Measurements from ENCODE around the gene TMEM62.
"Not testable (repeated sequence)": the region's sequence is repeated elsewhere in the genome, so short reads cannot be mapped to it uniquely, and the experiment has no call there.

TMEM62 gene

DNA sequence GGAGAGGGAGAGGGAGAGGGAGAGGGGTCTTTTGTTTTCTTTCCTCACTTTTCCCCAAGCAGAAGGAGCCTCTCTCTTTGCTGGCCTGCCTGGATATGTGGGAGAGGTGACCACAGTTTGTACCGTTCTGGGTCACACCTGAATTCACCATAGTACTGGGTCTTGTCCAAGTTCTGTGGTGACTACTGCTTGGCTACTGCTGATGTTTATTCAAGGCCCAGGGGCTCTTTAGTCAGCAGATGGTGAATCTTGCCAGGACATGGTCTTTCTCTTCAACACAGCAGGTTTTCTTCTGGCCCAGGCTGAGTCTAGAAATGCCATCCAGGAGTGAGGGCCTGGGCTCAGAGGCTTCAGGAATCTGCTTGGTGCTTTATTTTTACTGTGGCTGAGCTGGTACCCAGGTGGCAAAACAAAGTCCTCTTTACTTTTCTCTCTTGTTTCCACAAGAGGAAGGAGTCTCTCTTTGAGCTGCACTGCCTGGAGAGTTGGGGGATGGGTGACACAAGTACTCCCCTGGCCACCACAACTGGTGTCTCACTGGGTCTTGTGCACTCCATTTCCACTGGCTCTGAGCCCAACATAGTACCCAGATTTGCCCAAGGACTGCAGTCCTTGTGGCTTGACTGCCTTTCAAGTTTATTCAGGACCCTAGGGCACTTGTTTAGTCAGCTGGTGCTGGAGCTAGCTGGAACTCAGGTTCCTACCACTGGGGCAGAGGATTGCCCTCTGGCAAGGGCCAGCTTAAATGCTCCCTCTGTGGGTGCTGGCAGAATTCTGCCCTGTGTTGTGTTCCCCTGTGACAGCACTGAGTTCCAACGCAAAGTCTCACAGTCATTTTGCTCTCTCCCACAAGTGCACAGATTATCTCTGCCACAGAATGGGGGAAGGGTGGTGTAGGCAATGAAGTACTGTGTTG is 35.1 kb downstream of the TMEM62 start:
- DNase-seq (ENCODE audit: low read depth in 1 of 2, low spot score in 1 of 2), result peak in 1 of 2 experiments; percentile 93
- in situ Hi-C loops (cut with HindIII; ENCODE audit: low pct_unique_long_range_greater_than_20kb, low sequenced_read_pairs), result no loop called here
- no peak for TF ChIP-seq JUND (IDR thresholded peaks at IDR 0.05; ENCODE audit: low read depth)

DNA sequence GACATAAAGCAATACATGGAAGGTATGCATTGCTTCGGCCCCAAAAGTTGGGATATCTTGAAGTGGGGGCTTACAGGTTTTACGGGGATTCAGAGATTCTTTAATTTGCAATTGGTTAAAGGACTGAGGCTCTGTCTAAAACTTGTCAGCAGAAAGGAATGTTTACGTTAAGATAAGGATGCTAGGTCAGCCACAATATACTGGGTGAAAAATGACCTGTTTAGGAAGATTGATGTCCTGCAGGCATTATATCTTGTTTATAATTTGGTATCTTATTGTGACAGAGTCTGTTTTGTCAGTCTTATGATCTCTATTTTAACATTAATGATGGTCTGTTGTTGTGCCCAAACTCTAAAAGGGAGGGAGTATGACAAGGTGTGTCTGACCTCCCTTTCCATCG is 36.5 kb downstream of the TMEM62 start:
- DNase-seq (ENCODE audit: low read depth in 1 of 2, low spot score in 1 of 2), result peak in 1 of 2 experiments; percentile 44
- TF ChIP-seq JUND (IDR thresholded peaks at IDR 0.05; ENCODE audit: low read depth), result no peak
- in situ Hi-C loops (cut with HindIII; ENCODE audit: low pct_unique_long_range_greater_than_20kb, low sequenced_read_pairs), result no loop called here

DNA sequence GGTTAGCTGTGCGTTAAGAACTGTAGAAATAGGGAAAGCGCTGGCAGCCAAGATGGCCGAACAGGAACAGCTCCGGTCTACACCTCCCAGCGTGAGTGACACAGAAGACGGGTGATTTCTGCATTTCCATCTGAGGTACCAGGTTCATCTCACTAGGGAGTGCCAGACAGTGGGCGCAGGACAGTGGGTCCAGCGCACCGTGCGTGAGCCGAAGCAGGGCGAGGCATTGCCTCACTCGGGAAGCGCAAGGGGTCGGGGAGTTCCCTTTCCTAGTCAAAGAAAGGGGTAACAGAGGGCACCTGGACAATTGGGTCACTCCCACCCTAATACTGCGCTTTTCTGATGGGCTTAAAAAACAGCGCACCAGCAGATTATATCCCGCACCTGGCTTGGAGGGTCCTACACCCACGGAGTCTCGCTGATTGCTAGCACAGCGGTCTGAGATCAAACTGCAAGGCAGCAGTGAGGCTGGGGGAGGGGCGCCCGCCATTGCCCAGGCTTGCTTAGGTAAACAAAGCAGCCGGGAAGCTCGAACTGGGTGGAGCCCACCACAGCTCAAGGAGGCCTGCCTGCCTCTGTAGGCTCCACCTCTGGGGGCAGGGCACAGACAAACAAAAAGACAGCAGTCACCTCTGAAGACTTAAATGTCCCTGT is 42.4 kb downstream of the TMEM62 start:
- DNase-seq (ENCODE audit: low read depth in 1 of 2, low spot score in 1 of 2); in situ Hi-C loops (cut with HindIII; ENCODE audit: low pct_unique_long_range_greater_than_20kb, low sequenced_read_pairs): not testable (repeated sequence)

DNA sequence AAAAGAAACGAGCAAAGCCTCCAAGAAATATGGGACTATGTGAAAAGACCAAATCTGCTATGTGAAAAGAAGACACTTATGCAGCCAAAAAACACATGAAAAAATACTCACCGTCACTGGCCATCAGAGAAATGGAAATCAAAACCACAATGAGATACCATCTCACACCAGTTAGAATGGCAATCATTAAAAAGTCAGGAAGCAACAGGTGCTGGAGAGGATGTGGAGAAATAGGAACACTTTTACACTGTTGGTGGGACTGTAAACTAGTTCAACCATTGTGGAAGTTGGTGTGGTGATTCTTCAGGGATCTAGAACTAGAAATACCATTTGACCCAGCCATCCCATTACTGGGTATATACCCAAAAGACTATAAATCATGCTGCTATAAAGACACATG is 43.8 kb downstream of the TMEM62 start:
- DNase-seq (ENCODE audit: low read depth in 1 of 2, low spot score in 1 of 2); in situ Hi-C loops (cut with HindIII; ENCODE audit: low pct_unique_long_range_greater_than_20kb, low sequenced_read_pairs): not testable (repeated sequence)

DNA sequence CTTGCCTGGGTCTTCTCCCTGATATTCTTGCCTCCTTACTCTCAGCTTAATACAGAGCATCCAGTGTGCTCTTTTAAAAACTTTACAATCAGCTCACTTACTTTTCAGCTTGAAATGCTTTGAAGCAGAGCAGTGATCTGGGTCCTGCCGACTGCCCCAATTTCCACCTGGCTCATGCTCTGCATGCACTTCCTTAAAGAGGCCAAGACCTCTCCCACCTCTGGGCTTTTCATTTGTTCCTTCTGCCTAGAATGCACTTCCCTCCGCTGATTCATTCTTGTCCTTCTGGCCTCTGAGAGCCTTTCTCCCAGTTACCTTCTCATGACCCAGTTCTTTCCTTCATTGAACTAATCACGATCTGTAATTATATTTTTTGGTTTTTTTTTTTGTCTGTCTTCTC is 49.9 kb downstream of the TMEM62 start:
- TF ChIP-seq JUND (IDR thresholded peaks at IDR 0.05; ENCODE audit: low read depth), result no peak
- in situ Hi-C loops (cut with HindIII; ENCODE audit: low pct_unique_long_range_greater_than_20kb, low sequenced_read_pairs), result no loop called here
- no peak for DNase-seq (ENCODE audit: low read depth in 1 of 2, low spot score in 1 of 2)

DNA sequence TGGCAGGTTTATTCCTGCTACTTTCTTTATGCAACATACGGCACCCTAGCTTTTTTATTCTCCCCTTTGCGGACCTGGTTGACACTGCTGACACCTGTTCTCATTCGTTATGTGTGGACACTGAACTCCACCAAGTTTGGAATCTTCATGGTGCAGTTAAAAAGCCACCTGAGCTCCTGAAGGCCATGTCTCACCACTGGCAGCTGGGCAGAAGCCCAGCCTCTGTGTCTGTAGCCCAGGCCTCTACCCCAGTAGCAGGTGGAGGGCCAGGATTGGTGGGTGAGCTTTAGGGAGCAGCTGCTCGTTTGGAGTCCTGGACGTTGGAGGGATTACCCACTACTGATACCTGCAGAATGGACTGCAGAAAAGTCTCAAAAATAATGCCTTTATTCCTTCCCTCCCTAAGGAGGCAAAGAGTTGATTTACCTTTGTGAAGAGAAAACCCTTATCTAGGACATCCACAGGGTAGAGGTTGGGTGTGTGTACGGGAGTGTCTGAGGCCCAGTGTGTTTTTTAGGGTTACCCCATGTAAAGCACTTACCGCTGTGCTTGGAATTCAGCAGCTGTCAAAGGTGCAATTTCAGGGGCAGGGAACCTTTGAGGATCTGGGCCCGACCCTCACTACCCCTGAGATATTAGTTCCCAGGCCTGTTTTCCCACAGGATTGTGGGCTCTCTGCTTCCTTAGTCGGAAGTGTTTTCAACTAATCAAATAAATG is 51.2 kb downstream of the TMEM62 start:
- no peak for TF ChIP-seq JUND (IDR thresholded peaks at IDR 0.05; ENCODE audit: low read depth)
- in situ Hi-C loops (cut with HindIII; ENCODE audit: low pct_unique_long_range_greater_than_20kb, low sequenced_read_pairs), result no loop called here
- no peak for DNase-seq (ENCODE audit: low read depth in 1 of 2, low spot score in 1 of 2)

DNA sequence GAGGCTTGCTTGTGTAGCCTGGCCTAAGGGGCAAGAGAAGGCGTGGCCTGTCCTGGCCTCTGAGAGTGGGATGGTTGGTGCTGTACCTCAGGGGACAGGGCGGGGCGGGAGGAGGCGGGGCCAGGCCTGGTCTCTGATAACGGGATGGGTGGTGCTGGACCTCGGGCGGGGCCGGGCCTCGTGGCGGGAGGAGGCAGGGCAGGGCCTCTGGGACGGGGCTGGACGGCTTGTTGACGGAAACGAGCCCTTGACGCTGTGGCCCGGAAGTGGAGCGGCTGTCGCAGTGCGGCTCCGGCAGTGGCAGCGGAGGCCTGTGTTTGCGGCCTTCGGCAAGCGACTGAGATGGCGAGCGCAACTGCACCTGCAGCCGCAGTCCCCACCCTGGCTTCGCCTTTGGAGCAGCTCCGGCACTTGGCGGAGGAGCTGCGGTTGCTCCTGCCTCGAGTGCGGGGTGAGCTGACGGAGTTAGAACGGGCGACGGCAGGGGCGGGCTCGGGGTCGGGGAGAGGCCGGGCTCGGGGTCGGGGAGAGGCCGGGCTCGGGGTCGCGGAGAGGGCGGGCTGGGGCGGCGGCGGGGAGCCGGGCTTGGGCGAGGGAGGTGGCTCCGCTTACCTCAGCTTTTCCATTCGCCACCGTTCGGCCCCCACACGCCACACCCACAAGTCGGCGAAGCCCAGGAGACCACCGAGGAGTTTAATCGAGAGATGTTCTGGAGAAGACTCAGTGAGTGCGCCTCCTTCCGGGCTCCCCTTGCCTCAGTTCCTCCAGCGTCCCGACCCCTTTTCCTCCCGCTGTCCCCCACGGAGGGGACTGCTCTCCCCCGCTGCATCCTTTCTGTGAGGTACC is 52.0 kb downstream of the TMEM62 start, which contains the start of gene CCNDBP1:
CCNDBP1 (plus strand) TSS at position 247 of the 846 bp plus-strand sequence; CDS start at position 343, 96 bp downstream.
- in situ Hi-C loops (cut with HindIII; ENCODE audit: low pct_unique_long_range_greater_than_20kb, low sequenced_read_pairs), result no loop called here
- peak; percentile 62 to 73 for DNase-seq (ENCODE audit: low read depth in 1 of 2, low spot score in 1 of 2)
- TF ChIP-seq JUND (IDR thresholded peaks at IDR 0.05; ENCODE audit: low read depth), result no peak

DNA sequence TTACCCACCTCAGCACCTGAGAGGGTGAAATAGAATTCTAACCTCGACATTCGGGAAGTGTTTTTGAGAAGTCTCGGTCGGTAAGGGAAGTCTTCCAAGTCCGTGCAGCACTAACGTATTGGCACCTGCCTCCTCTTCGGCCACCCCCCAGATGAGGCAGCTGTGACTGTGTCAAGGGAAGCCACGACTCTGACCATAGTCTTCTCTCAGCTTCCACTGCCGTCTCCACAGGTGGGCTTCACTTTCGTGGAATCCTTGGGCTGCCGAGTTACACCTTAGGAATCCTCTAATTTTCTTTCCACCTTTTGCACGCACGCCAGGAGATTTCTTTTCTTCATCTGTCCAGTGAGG is 52.6 kb downstream of the TMEM62 start:
- TF ChIP-seq JUND (IDR thresholded peaks at IDR 0.05; ENCODE audit: low read depth), result no peak
- in situ Hi-C loops (cut with HindIII; ENCODE audit: low pct_unique_long_range_greater_than_20kb, low sequenced_read_pairs), result no loop called here

DNA sequence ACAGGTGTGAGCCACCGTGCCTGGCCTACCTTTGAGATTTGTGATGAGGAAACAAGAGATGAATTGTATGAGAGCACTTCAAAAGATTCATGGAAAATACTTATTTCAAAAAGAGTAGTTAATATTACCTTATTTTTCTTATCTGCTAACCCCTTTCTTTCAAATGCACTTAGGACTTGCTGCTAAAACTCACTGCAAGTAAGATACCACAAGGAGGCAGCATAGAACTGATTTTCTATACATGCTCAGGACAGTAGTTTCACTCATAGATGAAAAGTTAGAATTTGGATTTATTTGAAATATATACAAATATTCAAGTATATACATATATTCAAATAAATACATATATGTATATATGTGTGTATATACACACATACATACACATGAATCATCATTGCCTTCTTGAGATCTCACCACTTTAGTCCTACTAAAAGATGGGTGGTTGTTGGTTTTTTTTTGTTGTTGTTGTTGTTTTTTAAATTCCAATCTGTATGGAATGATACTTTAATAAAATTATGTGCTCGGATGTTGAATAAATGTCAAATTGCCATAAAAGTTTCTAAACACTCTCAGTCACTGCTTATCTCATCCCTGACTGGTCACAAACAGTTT is 54.3 kb downstream of the TMEM62 start:
- in situ Hi-C loops (cut with HindIII; ENCODE audit: low pct_unique_long_range_greater_than_20kb, low sequenced_read_pairs), result no loop called here
- TF ChIP-seq JUND (IDR thresholded peaks at IDR 0.05; ENCODE audit: low read depth), result no peak
- DNase-seq (ENCODE audit: low read depth in 1 of 2, low spot score in 1 of 2), result peak; percentile 45 to 56

More for the DNA sequence above, 52.6 kb downstream of the TMEM62 start:
- peak; percentile 34 to 41 for DNase-seq (ENCODE audit: low read depth in 1 of 2, low spot score in 1 of 2)

DNA sequence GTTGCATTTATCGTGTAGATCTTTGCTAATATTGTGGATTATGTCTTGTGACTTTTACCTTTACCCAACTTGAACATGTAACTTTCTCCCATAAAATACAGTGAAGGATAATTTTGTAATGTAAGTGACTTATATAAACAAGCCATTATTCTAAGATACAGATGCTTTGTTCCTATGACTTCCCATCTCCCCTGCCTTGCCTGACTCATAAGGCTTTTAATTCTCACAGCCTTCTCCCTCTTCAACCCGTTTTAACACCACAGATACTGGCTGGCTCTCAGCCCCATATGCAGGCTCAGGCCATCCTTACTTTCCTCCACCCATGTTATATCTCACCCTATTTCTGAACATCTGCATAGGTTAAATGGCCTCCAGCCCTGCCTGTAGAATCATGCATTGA is 55.9 kb downstream of the TMEM62 start:
- no peak for TF ChIP-seq JUND (IDR thresholded peaks at IDR 0.05; ENCODE audit: low read depth)
- in situ Hi-C loops (cut with HindIII; ENCODE audit: low pct_unique_long_range_greater_than_20kb, low sequenced_read_pairs), result no loop called here
- no peak for DNase-seq (ENCODE audit: low read depth in 1 of 2, low spot score in 1 of 2)

DNA sequence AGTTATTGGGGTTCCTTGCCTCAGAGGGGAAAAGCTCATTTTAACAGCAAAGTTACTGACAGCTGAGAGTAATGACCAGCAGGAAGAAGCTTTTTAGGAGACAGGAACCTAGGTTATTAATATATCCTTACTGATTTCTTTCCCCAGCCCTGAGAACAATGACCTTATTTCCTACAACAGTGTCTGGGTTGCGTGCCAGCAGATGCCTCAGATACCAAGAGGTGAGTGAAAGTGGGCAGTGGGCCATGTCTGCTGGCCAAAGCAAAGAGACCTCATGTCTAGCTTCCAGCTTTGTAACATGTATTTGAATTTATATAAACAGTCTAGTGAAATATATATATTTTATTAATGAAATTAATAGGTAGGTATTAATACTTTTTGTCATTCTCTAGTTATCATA is 56.8 kb downstream of the TMEM62 start:
- in situ Hi-C loops (cut with HindIII; ENCODE audit: low pct_unique_long_range_greater_than_20kb, low sequenced_read_pairs), result no loop called here
- DNase-seq (ENCODE audit: low read depth in 1 of 2, low spot score in 1 of 2), result peak in 1 of 2 experiments; percentile 21
- no peak for TF ChIP-seq JUND (IDR thresholded peaks at IDR 0.05; ENCODE audit: low read depth)

DNA sequence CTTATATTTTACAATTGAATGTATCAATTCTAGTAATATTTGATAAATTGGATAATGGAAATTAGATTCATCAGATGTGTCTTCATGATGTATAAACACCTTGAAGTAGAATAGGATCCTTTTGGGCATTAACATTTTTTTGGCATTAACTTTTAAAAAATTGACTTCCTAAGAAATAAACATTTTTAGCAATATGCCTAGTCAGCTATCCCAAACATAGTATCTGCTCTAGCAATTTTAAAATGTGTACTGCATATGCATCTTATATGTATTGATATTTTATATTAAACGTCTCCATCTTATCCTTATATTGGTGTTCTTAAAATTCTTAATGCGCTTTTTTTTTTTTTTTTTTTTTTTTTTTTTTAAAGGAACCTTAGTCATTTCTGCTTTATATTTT is 60.3 kb downstream of the TMEM62 start:
- in situ Hi-C loops (cut with HindIII; ENCODE audit: low pct_unique_long_range_greater_than_20kb, low sequenced_read_pairs), result no loop called here
- no peak for TF ChIP-seq JUND (IDR thresholded peaks at IDR 0.05; ENCODE audit: low read depth)
- DNase-seq (ENCODE audit: low read depth in 1 of 2, low spot score in 1 of 2), result no peak

All from T47D (cell line).